Smooth muscle cell (in vitro differentiated cells): ENCODE results near the gene RASD1. TPM values are rescaled to one million over a fixed set of nuclear protein-coding genes. Genes with fewer than 3 reads are reported as not detected.

Experiments
- DNase-seq: peaks from one replicate; lab custom pipeline; 2025; ENCODE audit not compliant: unreplicated experiment; lab: John Stamatoyannopoulos, UW
- H2AFZ ChIP-seq: fragments of 200-600 bp; sonication (generic); 2 replicates; pipeline ENCODE4 v1.6.0; 2016; ENCODE audit warnings: antibody characterized with exemption, low read depth, mild to moderate bottlenecking
- H3F3A ChIP-seq: fragments of 200-600 bp; sonication (generic); 2 replicates; pipeline ENCODE4 v1.6.0; 2017; ENCODE audit warnings: antibody characterized with exemption, low read depth
- H3K27ac ChIP-seq: fragments of 200-600 bp; sonication (generic); 2 replicates; pipeline ENCODE4 v1.5.1; 2016; ENCODE audit warnings: low read depth, mild to moderate bottlenecking
- H3K27me3 ChIP-seq: fragments of 200-600 bp; sonication (generic); 2 replicates; pipeline ENCODE4 v1.6.1; 2016; ENCODE audit warnings: low read depth, mild to moderate bottlenecking
- H3K36me3 ChIP-seq: fragments of 200-600 bp; sonication (generic); 2 replicates; pipeline ENCODE4 v1.5.1; 2016; ENCODE audit warnings: low read depth
- H3K4me1 ChIP-seq: fragments of 200-600 bp; sonication (generic); 2 replicates; pipeline ENCODE4 v1.5.1; 2016; ENCODE audit warnings: low read depth
- H3K4me2 ChIP-seq: fragments of 200-600 bp; sonication (generic); 2 replicates; pipeline ENCODE4 v1.6.0; 2016; ENCODE audit warnings: mild to moderate bottlenecking
- H3K4me3 ChIP-seq: fragments of 200-600 bp; sonication (generic); 2 replicates; pipeline ENCODE4 v1.5.1; 2016; ENCODE audit warnings: mild to moderate bottlenecking
- H3K79me2 ChIP-seq: fragments of 200-600 bp; sonication (generic); 2 replicates; pipeline ENCODE4 v1.6.0; 2016; ENCODE audit warnings: low read depth, mild to moderate bottlenecking
- H3K9ac ChIP-seq: fragments of 200-600 bp; sonication (generic); 2 replicates; pipeline ENCODE4 v1.6.0; 2016; ENCODE audit warnings: low read depth
- H3K9me3 ChIP-seq: fragments of 200-600 bp; sonication (generic); replicated peaks from 2 replicates; pipeline ENCODE4 v1.5.1; 2016; ENCODE audit warnings: low read depth
- H4K20me1 ChIP-seq: fragments of 200-600 bp; sonication (generic); 2 replicates; pipeline ENCODE4 v1.6.0; 2016; ENCODE audit warnings: low read depth
- CTCF ChIP-seq: fragments of 200-600 bp; sonication (generic); IDR thresholded peaks from 2 replicates; pipeline ENCODE4 v1.5.1; 2017; ENCODE audit warnings: borderline replicate concordance, mild to moderate bottlenecking, antibody characterized with exemption; ENCODE audit not compliant: insufficient read depth, poor library complexity, severe bottlenecking
- WGBS: methylation state at CpG from one replicate; pipeline ENCODE4 v1.1.7; 2016; ENCODE audit warnings: low lambda C conversion rate; 5-methylcytosine and 5-hydroxymethylcytosine counted together
- polyA plus RNA-seq: library from polyadenylated mRNA; unstranded; fragments of >200 nt; fragmentation: Nextera tagmentation; extraction: Ambion mirVana; gene quantifications from 2 replicates; pipeline ENCODE4 v1.2.1, GENCODE V29; 2016
- total RNA-seq: library from RNA; depleted of rRNA; stranded (reverse); fragments of >200 nt; gene quantifications from 2 replicates; pipeline ENCODE4 v1.2.3, GENCODE V29; 2014

RASD1 gene
- total and polyA plus RNA-seq, 2 experiments from 2014 or later, result 5.0 to 5.7 TPM

- 83% methylated on average over 15 of the region's 15 CpGs for WGBS
- no peak for DNase-seq
- TF ChIP-seq CTCF, result no peak
Measured at GRCh38 chr17:17462048-17462824, 34.0 kb downstream of the RASD1 start.

DNA sequence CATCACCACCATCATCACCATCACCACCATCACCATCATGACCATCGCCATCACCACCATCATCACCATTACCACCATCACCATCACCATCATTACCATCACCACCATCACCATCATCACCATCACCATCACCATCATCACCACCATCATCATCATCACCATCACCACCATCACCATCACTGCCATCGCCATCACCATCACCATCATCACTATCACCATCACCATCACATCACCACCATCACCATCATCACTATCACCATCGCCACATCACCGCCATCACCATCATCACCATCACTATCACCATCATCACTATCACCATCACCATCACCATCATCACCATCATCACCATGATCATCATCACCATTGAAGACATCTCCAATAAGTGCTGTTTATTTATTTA is 36.2 kb downstream of the RASD1 start:
- Histone ChIP-seq H3K79me2 (no peaks in the 10 kb centered on the region), H3K4me1 (no peaks in the 10 kb centered on the region), H3F3A (no peaks in the 10 kb centered on the region), H3K27me3 (no peaks in the 10 kb centered on the region), H3K36me3 (no peaks in the 10 kb centered on the region), H2AFZ (no peak overlapping the region), H3K4me3 (no peak overlapping the region), H3K4me2 (no peak overlapping the region), H4K20me1 (no peaks in the 10 kb centered on the region), H3K9ac (no peak overlapping the region), H3K27ac (no peak overlapping the region), H3K9me3 (no peaks in the 10 kb centered on the region)
- DNase-seq, result no peak
- WGBS, result 90% methylated on average over 4 of the region's 4 CpGs
- no peak for TF ChIP-seq CTCF

More at GRCh38 chr17:17462048-17462824, 34.0 kb downstream of the RASD1 start:
- Histone ChIP-seq H3K9me3 (no peaks in the 10 kb centered on the region), H3K4me2 (no peak overlapping the region), H2AFZ (no peak overlapping the region), H3K27me3 (no peaks in the 10 kb centered on the region), H3K4me3 (no peak overlapping the region), H3K36me3 (no peaks in the 10 kb centered on the region), H3K27ac (no peak overlapping the region), H3K4me1 (peaks cover 10% of the 10 kb centered on the region), H3K9ac (no peak overlapping the region), H3K79me2 (no peaks in the 10 kb centered on the region), H4K20me1 (no peaks in the 10 kb centered on the region), H3F3A (no peaks in the 10 kb centered on the region)

DNA sequence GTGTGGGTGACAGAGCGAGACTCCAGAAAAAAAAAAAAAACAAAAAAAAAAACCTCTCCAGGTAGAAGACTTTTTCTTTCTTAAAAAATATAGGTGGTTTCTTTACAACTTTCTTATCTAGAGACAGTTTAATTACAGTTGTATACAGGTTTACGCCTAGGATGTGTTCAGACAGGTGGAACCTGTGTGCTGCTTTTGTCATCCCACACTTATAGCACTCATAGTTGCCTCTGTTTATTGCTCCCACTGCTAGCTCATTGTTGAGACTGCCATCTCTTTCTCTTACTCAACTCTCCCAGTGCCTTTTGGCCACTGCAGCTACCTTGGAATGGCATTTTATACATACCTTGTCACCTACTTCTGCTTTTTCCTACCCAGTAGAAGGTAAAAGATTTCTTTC is 38.5 kb downstream of the RASD1 start:
- H3K36me3 ChIP-seq, result no peaks in the 10 kb centered on the region
- H3K4me1 ChIP-seq, result no peaks in the 10 kb centered on the region
- 85% methylated on average over 2 of the region's 2 CpGs for WGBS
- H3K9ac ChIP-seq, result no peak overlapping the region
- no peak overlapping the region for H3K4me3 ChIP-seq
- no peaks in the 10 kb centered on the region for H3F3A ChIP-seq
- H3K27ac ChIP-seq, result no peak overlapping the region
- H3K79me2 ChIP-seq, result no peaks in the 10 kb centered on the region
- H3K9me3 ChIP-seq, result no peaks in the 10 kb centered on the region
- no peaks in the 10 kb centered on the region for H4K20me1 ChIP-seq
- H3K27me3 ChIP-seq, result no peaks in the 10 kb centered on the region
- TF ChIP-seq CTCF, result no peak
- DNase-seq, result no peak
- no peak overlapping the region for H2AFZ ChIP-seq
- no peak overlapping the region for H3K4me2 ChIP-seq

DNA sequence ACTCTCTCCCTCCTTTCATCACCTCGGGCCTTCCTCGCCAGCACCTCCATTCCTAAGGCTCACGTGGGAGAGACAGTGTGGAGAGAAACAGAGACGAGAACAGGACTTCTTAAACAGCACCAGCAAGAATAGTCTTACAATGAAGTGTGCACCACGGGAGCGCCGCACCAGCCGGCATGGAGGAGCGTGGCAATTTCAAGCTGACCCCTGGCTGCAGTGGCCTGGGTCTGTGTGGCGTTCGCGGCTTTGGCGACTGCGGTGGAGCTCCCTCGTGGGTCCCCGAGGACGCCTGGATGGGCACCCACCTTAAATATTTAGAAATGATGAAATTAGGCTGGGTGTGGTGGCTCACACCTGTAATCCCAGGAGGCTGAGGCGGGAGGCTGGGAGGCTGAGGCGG is 39.9 kb downstream of the RASD1 start:
- 87% methylated on average over 19 of the region's 19 CpGs for WGBS

More for the DNA sequence above, 39.9 kb downstream of the RASD1 start:
- no peaks in the 10 kb centered on the region for H3K36me3 ChIP-seq
- no peak for DNase-seq
- H3K27ac ChIP-seq, result no peak overlapping the region
- no peak for TF ChIP-seq CTCF
- H3K27me3 ChIP-seq, result no peaks in the 10 kb centered on the region
- no peaks in the 10 kb centered on the region for H4K20me1 ChIP-seq
- H3K4me3 ChIP-seq, result no peak overlapping the region
- H2AFZ ChIP-seq, result no peak overlapping the region
- no peak overlapping the region for H3K4me2 ChIP-seq
- H3K4me1 ChIP-seq, result no peaks in the 10 kb centered on the region
- H3K9ac ChIP-seq, result no peak overlapping the region
- no peaks in the 10 kb centered on the region for H3K79me2 ChIP-seq
- H3K9me3 ChIP-seq, result no peaks in the 10 kb centered on the region
- H3F3A ChIP-seq, result no peaks in the 10 kb centered on the region
